Measurements from ENCODE around the gene SPRR3. TPM values are rescaled to one million over a fixed set of nuclear protein-coding genes. Genes with fewer than 3 reads are reported as not detected.

The SPRR3 gene
- total RNA-seq, 1 experiment from 2014 or later, result not detected

DNA sequence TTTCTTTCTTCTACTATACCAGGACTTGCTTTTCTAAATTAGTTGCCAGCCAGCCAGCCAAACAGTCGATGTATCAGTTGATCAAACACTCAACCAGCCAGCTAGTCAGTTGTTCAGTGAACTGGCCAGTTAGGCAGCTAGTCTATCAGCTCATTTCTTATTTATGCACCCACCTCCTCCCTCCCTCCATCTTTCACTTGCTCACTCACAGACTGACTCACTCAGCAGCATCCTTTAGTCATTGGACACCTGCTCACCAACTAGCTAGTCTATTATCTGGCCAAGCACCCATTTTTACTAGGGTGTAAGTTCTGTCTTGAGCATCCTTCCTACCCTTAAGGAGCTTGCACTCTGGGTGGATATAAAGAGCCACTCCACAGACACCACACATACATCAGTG, 37.0 kb upstream of the SPRR3 start:
- ChIA-PET POLR2A (ENCODE audit: low non-redundant PET) (no interaction called here), CTCF (no interaction called here)
- H3K27me3 ChIP-seq (replicated peaks; ENCODE audit: insufficient read depth, low read depth, low read length, poor library complexity), result peaks cover 11% of the 10 kb centered on the region
- no peak for DNase-seq (ENCODE audit: low spot score)
- no peaks in the 10 kb centered on the region for H3K9me3 ChIP-seq (ENCODE audit: low read depth, low read length, poor library complexity, severe bottlenecking)
- no TSS peak for BruUV-seq (replicated peaks)
- H3K36me3 ChIP-seq (ENCODE audit: insufficient read depth, low read length, poor library complexity, severe bottlenecking), result no peaks in the 10 kb centered on the region
- no peak overlapping the region for H3K4me3 ChIP-seq (ENCODE audit: low read depth, low read length, poor library complexity, severe bottlenecking)
- intact Hi-C loops (cut with micrococcal nuclease; ENCODE audit: unreplicated experiment), result no loop called here
- no peaks in the 10 kb centered on the region for H3K4me1 ChIP-seq (ENCODE audit: insufficient read depth, low read length, poor library complexity, severe bottlenecking)
- no peak for TF ChIP-seq EZH2 (IDR thresholded peaks at IDR 0.05; ENCODE audit: borderline replicate concordance, low read depth, low read length, poor library complexity, severe bottlenecking)
- TF ChIP-seq, protein P1, sequence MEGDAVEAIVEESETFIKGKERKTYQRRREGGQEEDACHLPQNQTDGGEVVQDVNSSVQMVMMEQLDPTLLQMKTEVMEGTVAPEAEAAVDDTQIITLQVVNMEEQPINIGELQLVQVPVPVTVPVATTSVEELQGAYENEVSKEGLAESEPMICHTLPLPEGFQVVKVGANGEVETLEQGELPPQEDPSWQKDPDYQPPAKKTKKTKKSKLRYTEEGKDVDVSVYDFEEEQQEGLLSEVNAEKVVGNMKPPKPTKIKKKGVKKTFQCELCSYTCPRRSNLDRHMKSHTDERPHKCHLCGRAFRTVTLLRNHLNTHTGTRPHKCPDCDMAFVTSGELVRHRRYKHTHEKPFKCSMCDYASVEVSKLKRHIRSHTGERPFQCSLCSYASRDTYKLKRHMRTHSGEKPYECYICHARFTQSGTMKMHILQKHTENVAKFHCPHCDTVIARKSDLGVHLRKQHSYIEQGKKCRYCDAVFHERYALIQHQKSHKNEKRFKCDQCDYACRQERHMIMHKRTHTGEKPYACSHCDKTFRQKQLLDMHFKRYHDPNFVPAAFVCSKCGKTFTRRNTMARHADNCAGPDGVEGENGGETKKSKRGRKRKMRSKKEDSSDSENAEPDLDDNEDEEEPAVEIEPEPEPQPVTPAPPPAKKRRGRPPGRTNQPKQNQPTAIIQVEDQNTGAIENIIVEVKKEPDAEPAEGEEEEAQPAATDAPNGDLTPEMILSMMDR (conservative IDR thresholded peaks at IDR 0.05; ENCODE audit: low read depth, low read length), result no peak
- H3K27ac ChIP-seq (ENCODE audit: low read depth, low read length, poor library complexity, severe bottlenecking), result no peak overlapping the region

DNA sequence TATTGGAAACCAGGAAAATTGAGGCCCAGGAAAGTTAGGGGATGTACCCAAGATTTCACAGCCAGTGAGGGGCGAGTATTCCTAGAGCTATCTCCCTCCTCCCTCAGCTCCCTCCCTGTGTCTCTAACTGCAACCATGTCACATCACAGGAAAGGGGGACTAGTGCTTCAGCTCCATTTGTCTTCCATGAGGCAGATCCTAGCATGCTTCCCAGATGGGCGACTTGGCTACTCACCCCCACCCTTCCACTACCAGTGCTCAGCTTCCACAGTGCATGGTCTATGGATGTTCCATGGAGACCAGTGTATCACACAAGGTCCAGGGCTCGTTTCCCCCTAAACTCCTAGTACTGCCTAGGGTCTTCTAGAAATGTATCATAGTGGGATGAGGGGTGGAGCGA, 35.7 kb upstream of the SPRR3 start:
- Histone ChIP-seq H3K9me3 (ENCODE audit: low read depth, low read length, poor library complexity, severe bottlenecking) (no peaks in the 10 kb centered on the region), H3K4me1 (ENCODE audit: insufficient read depth, low read length, poor library complexity, severe bottlenecking) (no peaks in the 10 kb centered on the region), H3K27ac (ENCODE audit: low read depth, low read length, poor library complexity, severe bottlenecking) (no peak overlapping the region), H3K36me3 (ENCODE audit: insufficient read depth, low read length, poor library complexity, severe bottlenecking) (no peaks in the 10 kb centered on the region), H3K27me3 (replicated peaks; ENCODE audit: insufficient read depth, low read depth, low read length, poor library complexity) (peaks cover 11% of the 10 kb centered on the region), H3K4me3 (ENCODE audit: low read depth, low read length, poor library complexity, severe bottlenecking) (no peak overlapping the region)
- BruUV-seq (replicated peaks), result no TSS peak
- POLR2A ChIA-PET (ENCODE audit: low non-redundant PET), result no interaction called here
- TF ChIP-seq, protein P1 (conservative IDR thresholded peaks at IDR 0.05; ENCODE audit: low read depth, low read length), result no peak
- TF ChIP-seq EZH2 (IDR thresholded peaks at IDR 0.05; ENCODE audit: borderline replicate concordance, low read depth, low read length, poor library complexity, severe bottlenecking), result no peak
- intact Hi-C loops (cut with micrococcal nuclease; ENCODE audit: unreplicated experiment), result no loop called here
- CTCF ChIA-PET, result no interaction called here
- DNase-seq (ENCODE audit: low spot score), result no peak

DNA sequence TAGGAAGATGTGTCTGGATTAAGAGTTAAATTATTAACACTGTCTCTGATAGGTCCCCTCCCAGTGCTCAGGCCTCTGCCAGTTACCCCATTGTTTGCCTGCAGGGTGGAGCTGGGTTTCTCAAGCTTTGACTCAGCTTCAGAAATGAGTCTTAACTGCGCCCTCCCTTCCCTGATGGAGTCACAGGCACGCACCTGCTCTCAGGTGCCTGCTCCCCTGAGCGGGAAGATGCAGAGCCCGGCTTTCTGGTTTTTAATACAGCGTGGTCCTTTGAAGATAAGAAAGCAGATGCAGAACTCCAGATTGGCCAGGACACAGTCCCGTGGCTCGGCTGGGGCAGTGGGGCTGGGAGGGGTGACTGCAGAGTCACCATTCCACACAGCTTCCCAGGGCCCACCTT, 34.3 kb upstream of the SPRR3 start:
- Histone ChIP-seq H3K27ac (ENCODE audit: low read depth, low read length, poor library complexity, severe bottlenecking) (no peak overlapping the region), H3K36me3 (ENCODE audit: insufficient read depth, low read length, poor library complexity, severe bottlenecking) (no peaks in the 10 kb centered on the region), H3K4me1 (ENCODE audit: insufficient read depth, low read length, poor library complexity, severe bottlenecking) (no peaks in the 10 kb centered on the region), H3K27me3 (replicated peaks; ENCODE audit: insufficient read depth, low read depth, low read length, poor library complexity) (peaks cover 11% of the 10 kb centered on the region), H3K9me3 (ENCODE audit: low read depth, low read length, poor library complexity, severe bottlenecking) (no peaks in the 10 kb centered on the region), H3K4me3 (ENCODE audit: low read depth, low read length, poor library complexity, severe bottlenecking) (no peak overlapping the region)
- BruUV-seq (replicated peaks), result no TSS peak
- CTCF ChIA-PET, result no interaction called here
- TF ChIP-seq, protein P1 (conservative IDR thresholded peaks at IDR 0.05; ENCODE audit: low read depth, low read length), result no peak
- no peak for TF ChIP-seq EZH2 (IDR thresholded peaks at IDR 0.05; ENCODE audit: borderline replicate concordance, low read depth, low read length, poor library complexity, severe bottlenecking)
- intact Hi-C loops (cut with micrococcal nuclease; ENCODE audit: unreplicated experiment), result no loop called here
- POLR2A ChIA-PET (ENCODE audit: low non-redundant PET), result no interaction called here
- no peak for DNase-seq (ENCODE audit: low spot score)
